Activated T-cell treated with anti-CD3 and anti-CD28 coated beads for 48 hours (primary cell): Measurements from ENCODE around the gene GPER1.
"Not testable (repeated sequence)": the region's sequence is repeated elsewhere in the genome, so short reads cannot be mapped to it uniquely, and the experiment has no call there.

ENCODE experiments used
- DNase-seq: peaks from one replicate; pipeline ENCODE4 v3.0.0-alpha.2; 2020; ENCODE audit warnings: low read depth

The GPER1 gene

DNA sequence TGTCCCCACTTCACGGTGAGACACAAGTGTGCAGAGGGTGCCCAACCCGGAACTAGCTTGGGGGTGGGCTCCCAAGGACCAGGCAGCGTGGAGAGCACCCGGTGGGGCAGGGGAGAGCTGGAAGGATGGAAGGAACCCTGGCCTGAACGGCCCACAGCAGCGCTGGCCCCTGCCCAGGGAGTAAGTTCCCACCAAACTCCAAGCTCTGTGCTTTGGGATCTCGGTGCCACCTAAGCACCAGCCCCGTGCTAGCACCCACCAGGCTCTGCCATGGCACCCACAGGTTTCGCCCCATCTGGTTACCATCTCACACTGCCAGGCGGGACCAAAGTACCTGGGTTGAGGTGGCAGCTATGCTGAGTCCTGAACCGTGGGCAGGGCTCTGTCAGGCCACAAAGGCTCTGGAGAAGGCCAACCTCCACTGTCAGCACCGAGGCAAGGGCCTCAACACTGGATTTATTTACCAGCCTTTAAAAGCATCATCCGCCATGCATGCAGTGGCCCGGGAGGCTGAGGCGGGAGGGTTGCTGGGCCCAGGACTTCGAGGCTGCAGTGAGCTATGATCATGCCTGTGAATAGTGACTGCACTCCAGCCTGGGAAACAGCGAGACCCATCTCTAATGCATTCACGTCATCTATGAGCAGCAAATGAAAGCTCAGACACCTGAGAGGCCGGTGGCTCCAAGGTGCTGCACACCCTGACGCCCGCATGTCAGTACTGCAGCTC lies 16.0 kb downstream of the GPER1 start:
- DNase-seq = no peak

- no peak for DNase-seq
Measured at GRCh38 chr7:1104516-1105179, 16.7 kb downstream of the GPER1 start.

DNA sequence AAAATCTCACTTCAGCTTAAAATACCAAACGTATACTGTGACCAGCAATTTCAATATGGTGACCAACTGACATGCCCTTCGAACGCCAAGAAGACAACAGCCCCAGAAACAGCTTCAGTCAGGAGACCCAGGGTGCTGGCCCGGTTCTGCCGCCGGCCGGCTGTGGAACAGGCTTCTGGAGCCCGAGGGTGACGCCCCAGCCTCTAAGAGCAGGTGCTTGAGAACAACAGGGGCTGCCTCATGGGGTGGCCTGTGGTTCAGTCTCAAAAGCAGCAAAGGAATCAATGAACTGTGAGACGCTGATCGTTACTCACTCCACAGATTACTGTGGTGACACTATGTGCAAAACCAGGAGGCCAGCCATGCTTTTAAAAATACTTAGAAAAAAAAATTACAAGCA lies 17.3 kb downstream of the GPER1 start:
- no peak for DNase-seq

GRCh38 chr7:1106063-1106792 lies 18.3 kb downstream of the GPER1 start:
- DNase-seq = no peak

GRCh38 chr7:1106793-1107421 lies 19.0 kb downstream of the GPER1 start:
- no peak for DNase-seq

DNA sequence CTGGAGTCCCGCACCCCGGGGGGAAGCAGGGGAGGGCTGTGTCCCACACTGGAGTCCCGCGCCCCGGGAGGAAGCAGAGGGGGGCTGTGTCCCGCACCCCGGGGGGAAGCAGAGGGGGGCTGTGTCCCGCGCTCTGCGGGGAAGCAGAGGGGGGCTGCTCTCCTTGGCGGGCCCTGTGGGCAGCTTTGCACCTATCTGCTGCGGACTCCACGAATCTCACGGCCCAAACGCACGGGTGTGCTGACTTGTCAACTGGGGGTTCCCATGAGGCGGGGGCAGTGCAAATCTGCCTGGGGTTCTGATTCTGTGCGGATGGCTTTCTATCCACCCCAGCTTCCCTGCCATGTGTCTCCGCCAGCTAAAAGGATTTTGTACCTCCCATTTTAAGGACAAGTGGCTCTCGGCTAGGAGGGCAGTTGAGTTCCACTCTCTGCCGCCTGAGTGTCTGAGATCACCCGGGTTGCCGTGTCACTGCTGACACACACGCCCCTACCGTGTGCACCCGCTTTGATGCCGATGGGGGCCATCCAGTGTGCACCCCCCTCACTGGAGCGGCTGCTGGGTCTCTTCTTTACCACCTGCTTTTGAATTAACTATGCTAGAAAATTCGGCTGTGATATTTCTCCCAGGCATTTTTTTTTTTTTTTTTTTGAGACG lies 20.5 kb downstream of the GPER1 start:
- DNase-seq = no peak

DNA sequence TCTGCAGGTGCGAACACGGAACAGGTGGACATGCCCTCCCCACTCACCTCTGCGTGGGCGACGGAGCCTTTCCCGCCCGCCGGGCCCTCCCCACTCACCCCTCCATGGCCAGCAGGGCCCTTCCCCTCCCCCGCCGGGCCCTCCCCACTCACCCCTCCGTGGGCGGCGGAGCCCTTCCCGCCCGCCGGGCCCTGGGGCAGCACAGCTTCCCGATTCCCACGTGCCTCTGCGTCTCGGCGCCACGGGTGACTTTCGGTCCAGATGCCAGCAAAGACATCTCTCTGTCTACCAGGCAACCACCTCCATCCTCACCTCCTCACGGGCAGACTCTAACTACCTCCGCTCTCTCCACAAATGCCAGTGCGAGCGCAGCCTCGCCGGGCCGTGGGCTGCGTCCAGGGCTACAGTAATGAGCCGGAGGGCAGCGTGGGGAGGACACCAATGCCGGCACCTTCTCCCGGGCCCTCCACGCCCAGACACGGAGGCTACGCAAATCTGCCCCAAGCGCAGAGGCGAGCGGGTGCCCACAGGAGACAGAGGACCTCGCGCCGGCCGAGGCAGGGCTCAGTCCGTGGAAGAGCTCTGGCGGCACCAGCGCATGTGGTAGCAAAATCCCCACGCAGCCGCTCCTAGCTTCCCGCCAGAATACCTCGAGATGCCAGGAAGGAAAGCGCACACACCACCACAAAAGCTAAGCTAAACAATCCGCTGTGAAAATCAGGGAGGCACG lies 21.8 kb downstream of the GPER1 start:
- no peak for DNase-seq

- no peak for DNase-seq
Measured at GRCh38 chr7:1110358-1110757, 22.4 kb downstream of the GPER1 start.

- DNase-seq = no peak
Measured at GRCh38 chr7:1111156-1111555, 23.2 kb downstream of the GPER1 start.

DNA sequence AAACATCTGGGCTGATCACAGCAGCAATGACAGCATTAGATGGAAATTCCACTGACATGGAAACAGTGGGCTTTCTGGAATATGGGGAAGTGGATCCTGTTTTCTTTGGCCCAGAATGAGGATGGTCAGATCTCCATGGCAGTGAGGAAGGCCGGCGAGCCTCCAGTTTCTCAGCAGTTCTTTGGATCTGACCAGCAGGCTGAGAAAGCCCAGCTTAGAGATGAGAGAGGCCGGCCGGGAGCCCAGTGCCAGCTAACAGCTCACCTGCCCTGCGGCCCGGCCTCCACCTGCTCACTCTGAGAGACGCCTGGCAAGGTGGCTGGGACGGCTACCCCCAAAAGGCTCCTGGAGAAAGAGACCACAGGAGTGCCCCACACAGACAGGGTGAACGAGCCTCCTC lies 24.2 kb downstream of the GPER1 start:
- no peak for DNase-seq

- DNase-seq = no peak
Measured at GRCh38 chr7:1112625-1113547, 25.0 kb downstream of the GPER1 start.

DNA sequence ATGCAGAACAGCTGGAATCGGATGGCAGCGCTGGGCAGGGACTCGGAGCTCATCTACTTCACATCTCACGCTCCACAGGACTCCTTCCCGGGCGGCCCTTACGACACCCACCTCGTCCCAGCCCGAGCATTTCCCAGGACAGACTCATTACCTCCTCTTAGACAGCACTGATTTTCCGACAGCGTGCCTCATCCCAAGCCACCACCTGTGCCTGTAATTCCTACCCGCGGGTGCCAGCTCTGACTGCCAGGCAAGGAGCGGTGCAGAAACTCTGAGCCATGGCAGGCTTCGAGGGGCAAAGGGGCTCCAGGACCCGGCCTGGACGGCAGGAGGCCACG lies 25.6 kb downstream of the GPER1 start:
- no peak for DNase-seq

DNA sequence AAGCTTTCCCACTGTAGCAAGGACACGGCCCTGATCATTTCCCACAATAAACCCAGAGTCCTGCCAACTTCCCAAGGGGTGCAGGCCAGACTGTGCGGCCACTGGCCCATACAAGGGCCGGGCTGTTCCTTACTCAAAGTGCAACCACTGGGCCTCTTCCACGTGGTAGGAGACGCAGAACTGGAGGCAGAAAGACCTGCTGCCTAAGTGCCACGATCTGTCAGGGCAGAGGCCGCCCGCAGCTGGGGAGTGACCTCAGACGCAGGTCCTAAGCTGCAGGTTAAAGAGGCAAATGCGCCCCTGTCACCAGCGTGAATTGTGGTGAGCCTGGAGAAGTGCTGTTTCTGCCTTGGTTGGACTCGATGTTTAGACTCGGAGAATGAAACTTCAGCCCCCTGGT lies 26.2 kb downstream of the GPER1 start:
- no peak for DNase-seq

- DNase-seq = no peak
Measured at GRCh38 chr7:1114505-1114904, 26.6 kb downstream of the GPER1 start.

DNA sequence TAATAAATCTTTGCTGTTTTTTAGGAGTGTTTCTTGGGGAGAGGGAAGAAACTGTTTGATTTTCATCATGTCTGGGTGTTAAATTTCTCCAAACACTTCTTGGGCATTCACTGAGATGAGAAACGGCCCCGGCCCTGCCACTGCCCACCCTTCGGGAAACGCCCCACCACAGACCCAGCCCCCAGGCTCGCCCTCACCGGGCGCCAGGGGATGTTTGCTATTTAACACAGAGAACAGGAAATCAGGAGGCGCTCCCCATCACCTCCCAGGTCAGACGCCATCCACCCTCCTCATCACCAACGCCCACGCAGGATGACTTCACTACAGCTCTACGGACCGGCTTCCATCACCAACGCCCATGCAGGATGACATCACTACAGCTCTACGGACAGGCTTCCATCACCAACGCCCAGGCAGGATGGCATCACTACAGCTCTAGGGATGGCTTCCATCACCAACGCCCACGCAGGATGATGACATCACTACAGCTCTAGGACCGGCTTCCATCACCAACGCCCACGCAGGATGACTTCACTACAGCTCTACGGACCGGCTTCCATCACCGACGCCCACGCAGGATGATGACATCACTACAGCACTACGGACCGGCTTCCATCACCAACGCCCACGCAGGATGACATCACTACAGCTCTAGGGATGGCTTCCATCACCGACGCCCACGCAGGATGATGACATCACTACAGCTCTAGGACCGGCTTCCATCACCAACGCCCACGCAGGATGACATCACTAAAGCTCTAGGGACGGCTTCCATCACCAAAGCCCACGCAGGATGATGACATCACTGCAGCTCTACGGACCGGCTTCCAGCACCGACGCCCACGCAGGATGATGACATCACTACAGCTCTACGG lies 27.5 kb downstream of the GPER1 start:
- not testable (repeated sequence) for DNase-seq

GRCh38 chr7:1116383-1117008 lies 28.6 kb downstream of the GPER1 start:
- not testable (repeated sequence) for DNase-seq

DNA sequence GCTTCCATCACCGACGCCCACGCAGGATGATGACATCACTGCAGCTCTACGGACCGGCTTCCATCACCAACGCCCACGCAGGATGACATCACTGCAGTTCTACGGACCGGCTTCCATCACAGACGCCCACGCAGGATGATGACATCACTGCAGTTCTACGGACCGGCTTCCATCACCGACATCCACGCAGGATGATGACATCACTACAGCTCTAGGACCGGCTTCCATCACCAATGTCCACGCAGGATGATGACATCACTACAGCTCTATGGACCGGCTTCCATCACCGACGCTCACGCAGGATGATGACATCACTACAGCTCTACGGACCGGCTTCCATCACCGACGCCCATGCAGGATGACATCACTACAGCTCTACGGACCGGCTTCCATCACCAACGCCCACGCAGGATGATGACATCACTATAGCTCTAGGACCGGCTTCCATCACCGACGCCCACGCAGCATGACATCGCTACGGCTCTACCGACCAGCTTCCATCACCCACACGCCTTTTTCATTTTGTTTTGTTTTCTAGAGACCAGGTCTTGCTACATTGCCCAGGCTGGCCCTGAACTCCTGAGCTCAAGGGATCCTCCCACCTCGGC lies 29.5 kb downstream of the GPER1 start:
- no peak for DNase-seq

DNA sequence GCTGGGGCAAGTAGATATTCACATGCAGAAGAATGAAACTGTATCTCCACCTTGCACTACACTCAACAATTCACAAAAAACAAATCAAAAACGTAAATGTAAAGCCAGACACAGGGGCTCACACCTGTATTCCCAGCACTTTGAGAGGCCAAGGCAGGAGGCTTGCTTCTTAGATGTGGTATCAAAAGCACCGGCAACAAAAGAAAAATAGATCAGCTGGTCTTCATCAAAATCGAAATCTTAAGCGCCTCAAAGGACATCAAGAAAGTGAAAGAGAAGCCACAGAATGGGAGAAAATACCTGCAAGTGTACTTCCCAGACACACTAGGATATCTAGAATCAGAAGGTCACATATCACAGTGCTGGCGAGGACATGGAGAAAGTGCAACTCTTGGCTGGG lies 31.3 kb downstream of the GPER1 start:
- no peak for DNase-seq

DNA sequence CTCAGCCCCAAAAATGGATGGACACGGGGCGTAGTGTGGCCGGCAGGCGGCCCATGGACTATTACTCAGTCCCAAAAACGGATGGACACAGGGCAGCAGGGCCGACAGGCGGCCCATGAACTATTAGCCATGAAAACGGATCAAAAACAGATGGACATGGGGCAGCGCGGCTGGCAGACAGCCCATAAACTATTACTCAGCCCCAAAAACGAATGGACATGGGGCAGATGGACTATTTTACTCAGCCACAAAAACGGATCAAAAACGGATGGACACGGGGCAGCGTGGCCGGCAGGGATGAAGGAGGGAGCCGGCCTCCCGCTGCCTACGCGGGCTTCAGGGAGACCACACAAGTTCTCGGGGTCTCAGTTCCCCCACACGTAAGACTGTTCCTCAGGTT lies 32.9 kb downstream of the GPER1 start:
- DNase-seq = no peak
